Posterior vena cava (tissue), 2 donors: Measurements from ENCODE around the gene ARHGAP6. TPM values are rescaled to one million over a fixed set of nuclear protein-coding genes. Genes with fewer than 3 reads are reported as not detected.
A peak's percentile ranks its signal among the peaks of the same experiment; 100 is the strongest.

Experiments used
- DNase-seq: peaks from one replicate; pipeline ENCODE4 v3.0.0-alpha.2; 2020; ENCODE audit warnings: low spot score
- intact Hi-C, 2 donors: fragments of 100-400 bp; cut with DNase I; formaldehyde crosslinking; loops; one replicate each; pipeline versions ENCODE4 v1.14.1 to v1.14.2; 2022 to 2023
- total RNA-seq, 2 donors: library from RNA; stranded (reverse); fragmentation: NEBNext Ultra II Directional; extraction: Animal tissue kit (Norgen Biotek cat#: 25700); gene quantifications; one replicate each; pipeline ENCODE4 v1.2.1, GENCODE V29; 2021
- donor health status: DM: yes; HTN: yes; CAD: no.
- donor health status: DM: yes; HTN: yes; CAD: no.

ARHGAP6 gene
- total RNA-seq, 2 donors from 2014 or later: 19.6 to 20.2 TPM

DNA sequence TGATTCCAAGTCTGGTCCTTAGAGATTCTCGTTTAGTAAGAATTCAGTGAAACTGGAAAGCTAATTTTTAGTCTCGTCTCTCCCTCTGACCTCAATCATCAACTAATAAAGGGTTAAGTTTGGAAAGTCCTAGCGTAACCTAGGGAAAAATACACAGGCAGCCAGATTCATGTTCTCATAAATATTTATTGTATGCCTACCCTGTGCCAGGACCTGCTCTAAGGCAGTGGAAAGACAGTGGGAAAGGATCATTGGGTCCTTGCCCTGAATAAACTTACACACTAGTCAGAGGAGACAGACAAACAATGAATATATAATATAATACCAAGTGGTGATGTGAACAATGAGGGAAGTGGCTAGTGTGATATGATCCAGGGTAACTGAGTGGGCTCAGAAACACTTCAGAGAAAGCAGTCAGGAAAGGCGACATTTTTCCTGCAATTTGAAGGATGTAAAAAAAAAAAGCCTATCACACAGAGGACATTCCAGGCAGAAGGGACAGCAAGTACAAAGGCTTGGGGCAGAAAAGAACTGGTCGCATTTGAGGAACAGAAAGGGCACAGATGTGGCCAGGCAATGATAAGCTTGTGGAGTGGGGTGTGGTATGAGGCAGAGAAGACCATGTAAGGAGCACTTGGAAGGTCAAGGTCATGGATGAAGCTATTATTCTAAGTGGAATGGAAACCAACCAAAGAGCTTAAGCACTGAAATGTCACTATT lies 243.8 kb downstream of the ARHGAP6 start:
- intact Hi-C loops: no loop called here
- no peak for DNase-seq

GRCh38 chrX:11420851-11421250 lies 244.9 kb downstream of the ARHGAP6 start:
- no peak for DNase-seq
- intact Hi-C loops: no loop called here

- intact Hi-C loops: no loop called here
Observed at GRCh38 chrX:11419102-11419501, 246.6 kb downstream of the ARHGAP6 start.

DNA sequence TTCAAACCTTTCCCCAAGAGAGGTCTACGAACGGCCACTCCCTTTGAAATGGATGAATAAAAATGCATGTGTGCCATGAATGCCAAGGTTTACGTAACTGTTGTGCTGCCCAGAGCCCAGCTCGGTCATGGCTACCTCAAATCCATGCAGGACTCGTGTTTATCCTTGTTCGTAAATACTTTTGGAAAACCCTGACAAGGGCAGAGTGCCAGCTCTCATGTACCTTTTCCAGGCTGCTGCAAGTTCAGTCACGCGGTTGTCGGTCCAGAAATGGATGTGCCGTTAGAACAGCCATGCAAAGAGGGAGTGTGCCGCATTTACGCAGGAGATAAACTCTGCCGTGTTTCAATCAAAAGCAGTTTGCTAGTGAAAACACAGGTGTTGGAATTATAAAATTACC lies 249.1 kb downstream of the ARHGAP6 start:
- intact Hi-C loops: no loop called here

More at GRCh38 chrX:11419102-11419501, 246.6 kb downstream of the ARHGAP6 start:
- DNase-seq: no peak

GRCh38 chrX:11414091-11414490 lies 251.6 kb downstream of the ARHGAP6 start:
- intact Hi-C loops: no loop called here
- no peak for DNase-seq

More for the DNA sequence above, 249.1 kb downstream of the ARHGAP6 start:
- no peak for DNase-seq

DNA sequence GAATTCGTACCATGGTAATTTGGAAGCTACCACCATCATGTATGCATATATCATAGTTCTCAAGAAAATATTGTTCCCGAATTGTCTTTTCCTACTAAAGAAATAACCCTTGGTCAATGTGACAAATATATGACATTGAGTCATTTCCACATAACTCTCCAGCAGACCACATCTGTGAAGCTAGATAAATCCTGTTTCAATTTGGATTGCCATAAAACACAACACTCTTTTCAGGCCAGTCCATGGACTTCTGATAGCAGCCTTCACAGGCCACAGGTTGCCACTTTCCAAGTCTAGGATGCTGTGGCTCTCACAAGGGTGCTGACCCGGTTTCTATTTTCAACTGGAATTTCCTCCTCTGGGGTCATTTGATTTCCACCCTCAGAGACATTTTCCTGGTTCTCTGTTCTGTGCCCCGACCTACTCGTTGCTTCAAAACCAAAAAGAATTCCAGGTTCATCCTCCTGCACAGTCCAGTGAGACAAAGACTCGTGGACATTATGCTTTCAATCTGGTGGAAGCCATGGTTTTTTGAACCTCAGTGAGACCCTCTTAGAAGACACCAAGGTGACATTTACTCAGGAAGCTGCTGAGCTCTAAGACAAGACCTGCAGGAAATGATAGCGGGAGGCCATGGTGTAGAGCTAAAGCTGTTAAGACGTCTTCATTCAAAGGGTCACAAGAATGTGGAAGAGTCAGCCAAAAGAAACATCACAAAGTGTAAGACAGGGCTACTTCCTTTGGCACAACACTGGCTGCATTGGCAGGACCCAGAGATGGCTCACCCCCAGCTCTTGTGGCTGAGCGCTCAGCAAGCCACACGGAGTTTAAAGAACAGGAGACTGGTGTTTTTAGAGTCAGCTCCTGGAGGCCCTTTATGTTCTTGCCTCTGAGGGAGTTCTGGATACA lies 252.8 kb downstream of the ARHGAP6 start:
- peak; percentile 79 for DNase-seq
- intact Hi-C loops: no loop called here

- intact Hi-C loops: no loop called here
- no peak for DNase-seq
Observed at GRCh38 chrX:11409957-11410356, 255.8 kb downstream of the ARHGAP6 start.

DNA sequence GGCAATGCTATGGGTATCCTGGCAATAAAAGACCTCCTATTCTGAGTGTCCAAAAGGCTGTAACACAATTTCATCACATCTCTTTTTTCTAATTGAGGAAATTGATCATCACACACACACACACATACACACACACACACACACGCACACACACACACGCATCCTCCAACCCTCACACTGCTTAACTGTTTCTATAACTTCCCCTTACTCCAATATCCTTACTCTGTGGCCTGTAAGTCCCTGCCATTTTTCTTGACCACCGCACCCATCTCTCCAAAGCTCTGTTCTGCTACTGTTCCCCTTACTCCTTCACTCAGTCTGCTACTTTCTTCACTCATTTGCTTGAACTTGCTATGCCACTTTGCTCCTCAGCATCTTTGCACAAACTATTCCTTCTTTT lies 256.9 kb downstream of the ARHGAP6 start:
- intact Hi-C loops: no loop called here
- DNase-seq: no peak

DNA sequence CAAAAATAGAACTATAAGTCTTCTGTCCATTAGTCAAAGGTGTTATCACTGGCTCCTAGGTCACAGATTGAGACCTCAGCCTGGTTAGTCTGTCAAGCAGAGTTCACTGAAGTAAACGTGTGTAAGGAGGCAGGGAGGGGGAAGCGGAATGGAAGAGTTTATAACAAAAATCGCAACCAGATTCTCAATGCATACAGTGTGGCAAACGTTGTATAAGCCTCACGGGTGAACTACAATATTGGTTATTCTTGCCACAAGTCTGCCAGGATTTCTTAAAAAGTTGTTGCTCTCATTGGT lies 257.7 kb downstream of the ARHGAP6 start:
- intact Hi-C loops: no loop called here
- no peak for DNase-seq

DNA sequence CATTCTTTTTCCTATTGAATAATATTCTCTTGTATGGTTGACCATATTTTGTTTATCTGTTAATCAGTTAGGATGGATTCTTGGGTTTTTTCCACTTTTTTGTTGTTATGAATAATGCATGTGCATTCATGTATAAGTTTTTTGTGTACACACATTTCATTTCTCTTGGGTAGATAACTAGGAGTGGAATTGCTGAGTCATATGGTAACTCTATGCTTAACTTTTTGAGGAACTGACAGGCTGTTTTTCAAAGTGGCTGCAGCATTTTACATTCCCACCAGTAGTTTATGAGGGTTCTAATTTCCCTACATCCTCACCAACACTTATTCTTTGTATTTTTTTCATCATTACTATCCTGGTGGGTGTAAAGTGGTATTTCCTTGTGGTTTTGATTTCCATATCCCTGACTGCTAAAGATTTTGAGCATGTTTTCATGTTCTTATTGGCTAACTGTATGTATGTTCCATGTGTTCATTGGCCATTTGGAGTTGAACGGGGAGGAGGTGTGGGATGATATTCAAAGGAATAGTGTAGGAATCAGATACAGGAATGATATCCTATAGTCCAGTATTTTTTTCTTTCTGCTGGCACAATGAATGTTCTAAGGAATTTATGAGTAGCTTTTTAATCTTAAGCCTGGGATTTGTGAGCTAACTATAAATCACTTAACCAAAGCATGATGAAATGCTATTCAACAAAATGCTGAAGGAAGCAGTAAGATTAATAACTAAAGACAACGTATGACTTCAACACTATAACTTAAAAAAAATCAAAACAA lies 258.2 kb downstream of the ARHGAP6 start:
- intact Hi-C loops: no loop called here
- no peak for DNase-seq

DNA sequence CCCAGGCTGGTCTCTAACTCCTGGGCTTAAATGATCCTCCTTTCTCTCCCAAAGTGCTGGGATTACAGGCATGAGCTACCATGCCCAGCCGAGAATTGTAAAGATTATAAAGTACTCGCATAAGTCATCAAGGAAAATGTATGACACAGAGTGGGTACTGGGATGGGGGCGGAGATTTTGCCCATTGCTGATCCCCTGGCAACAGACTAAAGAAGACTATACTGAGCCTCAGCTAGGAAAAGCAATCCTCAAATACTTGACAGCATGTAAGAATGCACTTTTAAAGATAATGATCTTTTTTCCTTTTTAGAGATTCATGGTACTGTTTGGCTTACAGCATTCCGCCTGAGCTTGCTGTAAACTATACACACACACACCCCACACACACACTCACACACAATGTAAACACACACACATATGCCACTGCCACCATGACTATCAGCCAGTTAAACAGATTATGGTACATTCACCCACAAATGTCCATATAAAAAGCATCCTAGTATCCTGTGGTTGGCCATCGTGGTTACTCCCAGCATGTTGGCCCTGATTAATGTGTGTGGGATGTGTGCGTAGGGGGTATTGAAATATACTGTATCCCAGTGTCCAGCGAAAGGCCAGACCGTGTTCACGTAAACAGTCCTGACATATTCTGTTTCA lies 259.5 kb downstream of the ARHGAP6 start:
- no peak for DNase-seq
- intact Hi-C loops: no loop called here

DNA sequence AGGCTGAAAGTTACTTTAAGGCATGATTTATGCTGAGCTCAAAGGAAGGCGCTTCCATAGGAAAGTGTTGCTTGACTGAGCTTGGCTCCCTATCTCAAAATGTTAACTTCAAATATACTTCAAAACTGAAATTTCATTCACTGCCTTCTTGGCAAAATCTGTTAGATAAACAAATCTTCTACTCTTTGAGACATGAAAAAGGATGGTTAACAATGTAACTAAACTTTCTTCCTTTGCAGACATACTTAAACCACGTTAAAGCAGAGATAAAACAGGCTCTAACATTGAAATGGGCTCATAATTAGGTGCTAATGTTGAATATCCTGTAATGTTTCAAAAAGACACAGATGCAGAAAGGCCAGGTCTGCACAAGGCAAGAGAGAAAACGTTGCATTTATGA lies 262.1 kb downstream of the ARHGAP6 start:
- DNase-seq: no peak
- intact Hi-C loops: no loop called here

DNA sequence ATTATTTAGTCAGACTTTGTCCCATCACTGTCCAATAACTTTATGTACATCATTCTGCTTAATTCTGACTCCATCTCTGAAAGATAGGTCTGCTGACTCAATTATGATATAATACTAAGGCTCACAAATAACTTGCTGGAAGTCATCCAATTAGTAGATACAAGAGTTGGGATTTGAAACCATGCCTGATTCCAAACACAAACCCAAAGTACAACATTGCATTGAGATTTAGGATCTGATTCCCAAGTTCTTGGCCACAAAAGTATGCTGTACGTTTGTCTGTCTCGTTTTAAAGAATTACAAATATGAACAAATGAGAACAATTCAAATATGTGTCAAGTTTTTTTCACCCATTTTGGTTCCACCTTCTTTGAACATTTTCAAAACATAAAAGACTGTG lies 263.8 kb downstream of the ARHGAP6 start:
- intact Hi-C loops: no loop called here
- no peak for DNase-seq

GRCh38 chrX:11399489-11400094 lies 266.1 kb downstream of the ARHGAP6 start:
- intact Hi-C loops: no loop called here
- no peak for DNase-seq

DNA sequence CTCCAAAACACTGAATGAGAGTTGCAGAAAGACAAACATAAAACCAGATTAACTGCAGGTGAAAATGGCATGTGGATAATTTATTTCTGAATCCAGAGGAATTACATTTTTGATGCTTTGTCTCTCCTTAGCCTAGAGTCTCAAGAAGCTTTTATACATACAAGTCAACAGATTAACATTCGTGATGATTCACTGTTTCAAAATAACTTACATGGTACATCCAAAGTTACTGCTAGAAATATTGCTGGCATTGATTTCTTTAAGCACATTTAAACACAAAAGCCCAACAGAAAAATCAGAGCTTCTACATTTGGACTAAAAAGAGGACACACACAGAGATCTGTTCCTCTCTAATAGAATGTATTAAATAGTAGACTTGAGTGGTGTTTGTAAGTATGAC lies 266.9 kb downstream of the ARHGAP6 start:
- DNase-seq: no peak
- intact Hi-C loops: no loop called here

DNA sequence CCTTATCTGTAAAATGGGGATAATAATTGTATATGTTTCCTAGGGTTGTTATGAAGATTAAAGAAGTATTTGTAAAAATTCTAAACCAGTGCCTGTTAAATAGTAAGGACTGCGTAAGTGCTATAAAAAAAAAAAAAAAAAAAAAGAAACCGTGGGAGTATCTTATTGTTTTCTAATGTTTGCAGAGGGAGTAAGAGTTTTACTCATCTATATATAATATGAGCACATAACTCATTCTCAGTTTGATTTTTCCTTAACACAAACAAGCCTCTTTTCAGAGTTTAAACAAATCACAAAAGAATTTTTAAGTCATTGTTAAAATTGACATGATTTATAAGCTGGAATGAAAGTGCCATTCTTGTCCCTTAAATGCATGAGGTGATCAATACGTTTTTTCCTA lies 267.6 kb downstream of the ARHGAP6 start:
- DNase-seq: no peak
- intact Hi-C loops: no loop called here

DNA sequence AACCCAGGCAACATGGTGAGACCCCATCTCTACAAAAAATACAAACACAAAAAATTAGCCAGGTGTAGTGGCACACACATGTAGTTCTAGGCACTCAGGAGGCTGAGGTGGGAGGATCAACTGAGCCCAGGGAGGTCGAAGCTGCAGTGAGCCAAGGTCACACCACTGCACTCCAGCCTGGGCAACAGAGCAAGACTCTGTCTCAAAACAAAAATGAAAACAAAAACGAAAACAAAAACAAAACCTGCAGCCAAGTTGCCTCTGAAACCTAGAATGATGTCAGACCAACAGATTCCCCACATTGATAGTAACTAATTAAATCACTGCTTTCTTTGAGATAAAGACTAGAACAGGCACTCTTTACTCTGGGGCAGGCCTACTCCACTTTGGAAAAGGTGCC lies 268.0 kb downstream of the ARHGAP6 start:
- no peak for DNase-seq
- intact Hi-C loops: no loop called here

- intact Hi-C loops: no loop called here
- DNase-seq: no peak
Observed at GRCh38 chrX:11395859-11396258, 269.9 kb downstream of the ARHGAP6 start.

GRCh38 chrX:11393949-11394654 lies 271.6 kb downstream of the ARHGAP6 start:
- no peak for DNase-seq
- intact Hi-C loops: no loop called here
